SH-SY5Y (cell line): ENCODE data around the gene ALPP.
"Not testable (repeated sequence)": the region's sequence is repeated elsewhere in the genome, so short reads cannot be mapped to it uniquely, and the experiment has no call there.

Experiments used
- GATA2 ChIP-seq: IDR thresholded peaks from 2 replicates; pipeline ENCODE4 v1.6.1; 2011; ENCODE audit warnings: mild to moderate bottlenecking, low read depth, low read length
- GATA3 ChIP-seq: IDR thresholded peaks from 2 replicates; pipeline ENCODE4 v1.6.1; 2011; ENCODE audit warnings: low read depth, mild to moderate bottlenecking, low read length, moderate library complexity

Gene ALPP

GRCh38 chr2:232378735-232379151 is at the start of gene ALPP:
Gene ALPP (plus strand): TSS chr2:232378751. CDS start chr2:232378803, 52 bp downstream.
- TF ChIP-seq GATA3, GATA2: not testable (repeated sequence)

GRCh38 chr2:232329716-232330067 is 48.9 kb upstream of the ALPP start:
- TF ChIP-seq GATA2: no peak

- no peak for TF ChIP-seq GATA2
- no peak for TF ChIP-seq GATA3
These were observed 48.2 kb upstream of the ALPP start for GRCh38 chr2:232330068-232330999.

- TF ChIP-seq GATA3 (no peak), GATA2 (no peak)
These were observed 45.7 kb upstream of the ALPP start for GRCh38 chr2:232332940-232333259.

GRCh38 chr2:232333361-232334135 is 45.0 kb upstream of the ALPP start:
- TF ChIP-seq GATA2: no peak
- TF ChIP-seq GATA3: no peak

- TF ChIP-seq GATA3 (no peak), GATA2 (no peak)
These were observed 42.7 kb upstream of the ALPP start for GRCh38 chr2:232335859-232336215.

GRCh38 chr2:232336241-232336736 is 42.3 kb upstream of the ALPP start:
- TF ChIP-seq GATA3 (no peak), GATA2 (no peak)

GRCh38 chr2:232336981-232337720 is 41.4 kb upstream of the ALPP start:
- TF ChIP-seq GATA3: no peak
- TF ChIP-seq GATA2: no peak

GRCh38 chr2:232338759-232339106 is 39.8 kb upstream of the ALPP start:
- no peak for TF ChIP-seq GATA3
- TF ChIP-seq GATA2: no peak

- TF ChIP-seq GATA2 (no peak), GATA3 (no peak)
These were observed 39.1 kb upstream of the ALPP start for GRCh38 chr2:232339121-232340081.

GRCh38 chr2:232340171-232340935 is 38.2 kb upstream of the ALPP start:
- no peak for TF ChIP-seq GATA2

- TF ChIP-seq GATA3 (no peak), GATA2 (no peak)
These were observed 37.4 kb upstream of the ALPP start for GRCh38 chr2:232341061-232341738.
